SU-DHL-6 (cell line): ENCODE data around the gene GPSM1.

Experiments used
- EZH2phosphoT487 ChIP-seq: fragments of 200-600 bp; sonication (generic), shearing (Covaris generic); conservative IDR thresholded peaks from 2 replicates; pipeline ENCODE4 v1.6.1; 2018; ENCODE audit warnings: mild to moderate bottlenecking, antibody characterized with exemption, low read length, moderate library complexity, mixed read lengths
- TF ChIP-seq, protein P1 (sequence below): fragments of 200-600 bp; sonication (generic); IDR thresholded peaks from one replicate; pipeline ENCODE4 v1.5.1; 2017; ENCODE audit warnings: antibody characterized with exemption, mild to moderate bottlenecking, low read length, moderate library complexity; ENCODE audit not compliant: insufficient read depth, poor library complexity, severe bottlenecking

DNA sequence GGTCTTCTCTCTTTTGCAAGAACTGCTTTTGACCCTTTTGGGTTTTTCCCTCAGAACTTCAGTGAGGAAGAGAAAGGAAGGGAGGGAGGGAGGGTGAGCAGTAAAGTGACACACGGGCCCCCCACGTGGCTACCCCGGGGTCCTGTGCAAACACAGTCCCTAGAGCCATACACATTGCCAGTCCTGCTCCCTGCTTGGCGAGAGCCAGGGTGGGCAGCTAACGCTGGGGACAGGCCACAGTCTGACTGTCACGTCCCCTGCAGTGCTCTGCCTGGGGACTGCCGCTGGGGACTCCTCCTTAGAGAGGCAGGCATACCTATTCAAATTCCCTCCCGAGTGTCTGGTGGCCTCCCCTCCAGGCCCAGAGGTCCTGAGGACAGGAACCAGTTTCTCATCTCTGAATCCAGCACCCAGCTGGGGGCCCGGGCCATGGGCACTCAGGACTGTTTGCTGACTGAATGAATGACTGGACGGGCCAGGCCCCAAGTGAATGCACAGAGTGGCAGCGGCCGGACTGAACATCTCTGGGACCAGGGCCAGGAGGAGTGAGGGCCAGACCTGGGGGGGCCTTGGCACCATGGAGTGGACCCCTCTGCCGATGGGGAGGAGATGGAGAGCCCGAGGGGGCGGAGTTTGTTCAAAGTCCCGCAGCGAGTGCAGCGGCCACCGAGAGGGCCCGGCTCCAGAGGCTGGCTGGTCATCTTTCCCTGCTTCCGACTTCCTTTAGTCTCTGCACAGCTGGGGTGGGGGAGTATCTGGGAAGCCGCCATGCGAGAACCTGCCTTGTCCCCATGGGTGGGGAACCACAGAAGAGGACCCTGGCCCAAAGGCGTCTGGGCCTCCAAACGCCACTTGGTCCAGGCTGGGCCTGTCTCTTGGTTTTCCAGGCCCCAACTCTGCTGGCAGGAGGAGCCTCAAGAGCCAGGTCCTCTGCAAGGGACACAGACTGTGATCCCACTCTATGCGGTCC is 29.3 kb upstream of the GPSM1 start:
- TF ChIP-seq EZH2phosphoT487: no peak
- TF ChIP-seq, protein P1, sequence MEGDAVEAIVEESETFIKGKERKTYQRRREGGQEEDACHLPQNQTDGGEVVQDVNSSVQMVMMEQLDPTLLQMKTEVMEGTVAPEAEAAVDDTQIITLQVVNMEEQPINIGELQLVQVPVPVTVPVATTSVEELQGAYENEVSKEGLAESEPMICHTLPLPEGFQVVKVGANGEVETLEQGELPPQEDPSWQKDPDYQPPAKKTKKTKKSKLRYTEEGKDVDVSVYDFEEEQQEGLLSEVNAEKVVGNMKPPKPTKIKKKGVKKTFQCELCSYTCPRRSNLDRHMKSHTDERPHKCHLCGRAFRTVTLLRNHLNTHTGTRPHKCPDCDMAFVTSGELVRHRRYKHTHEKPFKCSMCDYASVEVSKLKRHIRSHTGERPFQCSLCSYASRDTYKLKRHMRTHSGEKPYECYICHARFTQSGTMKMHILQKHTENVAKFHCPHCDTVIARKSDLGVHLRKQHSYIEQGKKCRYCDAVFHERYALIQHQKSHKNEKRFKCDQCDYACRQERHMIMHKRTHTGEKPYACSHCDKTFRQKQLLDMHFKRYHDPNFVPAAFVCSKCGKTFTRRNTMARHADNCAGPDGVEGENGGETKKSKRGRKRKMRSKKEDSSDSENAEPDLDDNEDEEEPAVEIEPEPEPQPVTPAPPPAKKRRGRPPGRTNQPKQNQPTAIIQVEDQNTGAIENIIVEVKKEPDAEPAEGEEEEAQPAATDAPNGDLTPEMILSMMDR: no peak
